HG02884 (cell line): Measurements from ENCODE around the gene GTF2IRD1.
"Not testable (repeated sequence)": the region's sequence is repeated elsewhere in the genome, so short reads cannot be mapped to it uniquely, and the experiment has no call there.

Experiments
- ATAC-seq: cut with Tn5 transposase; IDR thresholded peaks from one replicate; pipeline ENCODE4 v1.9.1; 2021; ENCODE audit warnings: mild to moderate bottlenecking, moderate library complexity; ENCODE audit not compliant: unreplicated experiment

GTF2IRD1 gene, protein sequence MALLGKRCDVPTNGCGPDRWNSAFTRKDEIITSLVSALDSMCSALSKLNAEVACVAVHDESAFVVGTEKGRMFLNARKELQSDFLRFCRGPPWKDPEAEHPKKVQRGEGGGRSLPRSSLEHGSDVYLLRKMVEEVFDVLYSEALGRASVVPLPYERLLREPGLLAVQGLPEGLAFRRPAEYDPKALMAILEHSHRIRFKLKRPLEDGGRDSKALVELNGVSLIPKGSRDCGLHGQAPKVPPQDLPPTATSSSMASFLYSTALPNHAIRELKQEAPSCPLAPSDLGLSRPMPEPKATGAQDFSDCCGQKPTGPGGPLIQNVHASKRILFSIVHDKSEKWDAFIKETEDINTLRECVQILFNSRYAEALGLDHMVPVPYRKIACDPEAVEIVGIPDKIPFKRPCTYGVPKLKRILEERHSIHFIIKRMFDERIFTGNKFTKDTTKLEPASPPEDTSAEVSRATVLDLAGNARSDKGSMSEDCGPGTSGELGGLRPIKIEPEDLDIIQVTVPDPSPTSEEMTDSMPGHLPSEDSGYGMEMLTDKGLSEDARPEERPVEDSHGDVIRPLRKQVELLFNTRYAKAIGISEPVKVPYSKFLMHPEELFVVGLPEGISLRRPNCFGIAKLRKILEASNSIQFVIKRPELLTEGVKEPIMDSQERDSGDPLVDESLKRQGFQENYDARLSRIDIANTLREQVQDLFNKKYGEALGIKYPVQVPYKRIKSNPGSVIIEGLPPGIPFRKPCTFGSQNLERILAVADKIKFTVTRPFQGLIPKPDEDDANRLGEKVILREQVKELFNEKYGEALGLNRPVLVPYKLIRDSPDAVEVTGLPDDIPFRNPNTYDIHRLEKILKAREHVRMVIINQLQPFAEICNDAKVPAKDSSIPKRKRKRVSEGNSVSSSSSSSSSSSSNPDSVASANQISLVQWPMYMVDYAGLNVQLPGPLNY

DNA sequence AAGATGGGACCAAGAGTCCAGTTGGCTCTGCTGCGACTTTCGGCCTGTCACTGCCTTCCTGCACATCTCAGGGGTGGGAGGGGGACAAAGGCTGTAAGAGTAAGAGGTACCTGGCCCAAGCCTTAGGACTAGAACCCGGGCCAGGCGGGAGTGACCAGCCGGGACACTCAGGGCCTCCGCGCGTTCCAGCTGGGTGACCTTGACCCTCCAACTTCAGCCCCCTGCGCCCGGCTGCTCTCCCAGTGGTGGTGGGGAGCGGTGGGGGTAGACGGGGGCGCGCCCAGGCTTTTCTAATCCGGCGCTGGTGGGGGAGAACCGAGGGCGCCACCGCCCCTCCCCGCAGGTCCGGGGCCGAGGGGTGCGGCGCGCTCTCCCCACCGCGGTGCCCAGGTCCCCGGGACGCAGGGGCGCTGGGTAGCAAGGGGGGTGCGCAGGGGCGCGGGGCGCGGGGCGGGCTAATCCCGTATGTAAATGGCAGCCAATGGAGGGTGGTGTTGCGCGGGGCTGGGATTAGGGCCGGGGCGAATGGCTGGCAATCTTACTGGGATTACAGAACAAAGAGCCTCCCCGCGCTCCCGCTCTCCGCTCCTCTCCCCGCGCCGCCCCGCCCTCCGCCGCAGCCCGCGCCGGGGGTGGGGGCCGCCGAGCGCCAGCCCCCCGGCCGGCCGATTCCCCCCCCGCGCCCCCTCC is at the start of gene GTF2IRD1:
Gene GTF2IRD1, plus strand, starts transcription at position 585 of the 690 bp plus-strand sequence. CDS start 54,175 bp downstream, outside the sequence.
- no peak for ATAC-seq

DNA sequence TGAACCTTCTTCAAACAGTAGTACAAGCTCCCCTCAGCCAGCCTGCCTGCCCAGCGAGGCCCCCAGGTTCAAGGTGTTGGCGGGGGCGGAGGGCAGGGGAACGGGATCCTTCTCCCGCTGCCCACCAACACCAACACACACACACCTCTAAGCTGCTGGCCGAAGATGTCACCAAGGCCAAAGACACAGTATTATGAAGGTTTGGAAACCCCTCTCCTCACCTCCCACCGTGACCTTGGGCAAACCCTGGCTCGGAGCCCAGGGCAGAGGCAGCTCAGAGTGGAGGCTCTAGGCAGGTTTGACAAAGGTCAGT is 49.4 kb upstream of the GTF2IRD1 start:
- ATAC-seq = no peak

DNA sequence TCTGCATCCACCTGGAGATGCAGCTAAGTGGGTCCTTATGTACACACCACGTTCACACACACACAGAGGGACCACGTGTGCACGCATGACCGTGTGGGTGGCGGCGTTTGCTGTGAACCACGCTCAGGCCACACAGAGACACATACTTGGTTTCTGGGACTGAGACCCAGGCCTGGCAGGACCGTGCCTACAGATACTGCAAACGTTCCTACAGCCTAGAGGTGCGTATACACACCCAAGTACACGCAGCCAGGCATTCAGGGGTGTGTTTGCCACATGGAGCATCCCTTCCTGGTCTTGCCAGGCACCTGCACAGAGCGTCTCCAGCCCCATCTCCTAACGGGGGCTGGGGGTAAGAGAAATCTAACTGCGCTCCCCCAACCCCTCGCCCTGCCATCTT is 49.0 kb upstream of the GTF2IRD1 start:
- no peak for ATAC-seq

DNA sequence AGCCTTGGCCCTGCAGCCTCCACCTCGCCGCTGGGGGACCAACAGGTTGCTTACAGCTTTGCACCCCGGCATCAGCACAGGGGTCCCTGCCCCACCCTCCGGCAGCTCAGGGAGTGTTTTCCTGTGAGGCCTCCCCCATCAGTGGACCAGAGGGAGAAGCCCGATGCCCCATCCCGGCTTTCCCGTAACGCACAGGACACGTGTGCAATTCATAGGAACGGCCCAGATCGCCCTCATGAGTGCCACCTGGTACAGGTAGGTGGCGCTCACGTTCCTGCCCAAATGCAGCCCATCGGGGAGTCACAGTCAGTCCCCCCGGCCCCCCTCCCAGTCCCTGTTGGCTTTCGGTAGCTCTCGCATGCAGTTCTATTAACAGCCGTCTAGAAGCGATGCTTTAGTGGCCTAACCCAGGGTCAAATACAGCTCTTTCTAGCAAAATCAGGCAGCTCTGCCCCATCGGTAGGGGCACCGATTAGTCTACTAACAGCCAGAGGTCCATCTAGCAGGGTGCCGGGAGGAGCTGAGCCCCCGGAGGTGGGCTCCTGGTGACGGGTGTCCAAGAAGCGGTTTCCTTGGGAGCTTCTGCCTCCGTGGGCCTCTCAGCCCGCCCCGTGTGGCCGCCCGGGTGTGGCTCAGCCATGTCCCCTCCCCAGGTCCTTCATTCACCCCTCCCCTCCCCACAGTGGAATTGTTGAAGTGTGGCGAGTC is 48.4 kb upstream of the GTF2IRD1 start:
- no peak for ATAC-seq

DNA sequence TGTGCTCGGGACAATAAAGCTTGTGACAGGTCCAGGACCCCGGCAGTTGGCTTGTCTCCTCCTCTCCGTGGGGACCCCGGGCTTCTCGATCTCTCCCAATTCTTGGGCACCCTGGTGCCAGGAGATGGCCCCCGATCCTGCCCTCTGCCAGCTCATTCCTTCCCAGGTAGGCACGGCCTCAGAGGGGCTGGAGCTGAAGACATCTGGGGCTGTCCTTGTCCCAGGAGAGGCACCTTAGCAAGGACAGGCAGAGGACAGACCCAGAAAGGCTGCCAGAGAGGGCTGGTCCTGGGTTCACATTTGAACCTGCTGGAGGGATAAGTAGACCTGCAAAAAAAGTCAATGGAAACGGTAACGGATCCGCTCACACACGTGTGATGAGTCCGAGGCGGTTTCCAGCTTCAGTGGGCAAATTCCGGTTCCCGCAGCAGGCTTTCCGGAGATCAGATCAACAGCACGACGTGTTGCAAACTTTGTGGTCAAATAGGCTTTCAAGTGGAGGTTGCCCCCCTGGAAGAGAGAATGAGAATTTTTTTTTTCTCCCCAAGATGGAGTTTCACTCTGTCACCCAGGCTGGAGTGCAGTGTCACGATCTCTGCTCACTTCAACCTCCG is 47.7 kb upstream of the GTF2IRD1 start:
- ATAC-seq = no peak

DNA sequence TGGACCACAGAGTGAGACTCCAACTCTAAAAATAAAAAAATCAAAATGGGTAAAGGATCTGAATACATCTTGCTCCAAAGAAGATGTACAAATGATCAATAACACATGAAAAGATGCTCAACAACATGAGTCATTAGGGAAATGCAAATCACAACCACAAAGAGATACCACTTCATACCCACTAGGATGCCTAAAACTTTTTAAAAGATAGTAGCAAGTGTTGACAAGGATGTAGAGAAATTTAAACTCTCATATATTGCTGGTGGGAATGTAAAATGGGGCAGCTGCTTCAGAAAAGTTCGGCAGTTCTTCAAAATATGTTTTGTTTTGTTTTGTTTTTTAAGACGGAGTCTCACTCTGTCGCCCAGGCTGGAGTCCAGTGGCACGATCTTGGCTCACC is 45.7 kb upstream of the GTF2IRD1 start:
- ATAC-seq = no peak

DNA sequence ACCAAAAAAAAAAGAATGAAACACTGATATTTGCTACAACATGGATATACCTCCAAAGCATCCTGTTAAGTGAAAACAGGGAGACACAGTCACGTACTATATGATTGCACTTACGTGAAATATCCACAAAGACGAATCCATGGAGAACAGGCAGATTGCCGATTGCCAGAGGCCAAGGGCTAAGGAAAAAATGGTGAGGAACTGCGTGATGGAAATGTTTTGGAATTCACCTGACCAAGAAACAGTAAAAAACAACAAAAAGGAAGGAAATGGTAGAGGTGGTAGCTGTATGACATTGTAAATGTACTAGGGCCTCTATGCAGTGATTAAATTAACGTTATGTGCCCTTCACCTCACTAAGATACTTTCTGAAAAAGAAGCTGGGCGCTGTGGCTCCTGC is 44.1 kb upstream of the GTF2IRD1 start:
- ATAC-seq = no peak

DNA sequence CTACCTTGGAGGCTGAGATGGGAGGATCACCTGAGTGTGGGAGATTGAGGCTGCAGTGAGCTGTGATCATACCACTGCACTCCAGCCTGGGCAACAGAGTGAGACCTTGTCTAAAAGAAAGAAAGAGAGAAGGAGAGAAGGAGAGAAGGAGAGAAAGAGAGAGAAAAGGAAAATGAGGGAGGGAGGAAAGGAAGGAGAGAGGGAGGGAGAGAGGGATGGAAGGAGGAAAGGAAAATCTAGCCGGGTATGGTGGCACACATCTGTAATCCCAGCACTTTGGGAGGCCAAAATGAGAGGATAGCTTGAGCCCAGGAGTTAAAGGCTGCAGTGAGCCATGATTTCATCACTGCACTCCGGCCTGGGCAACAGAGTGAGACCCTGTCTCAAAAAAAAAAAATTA is 42.9 kb upstream of the GTF2IRD1 start:
- ATAC-seq = no peak

DNA sequence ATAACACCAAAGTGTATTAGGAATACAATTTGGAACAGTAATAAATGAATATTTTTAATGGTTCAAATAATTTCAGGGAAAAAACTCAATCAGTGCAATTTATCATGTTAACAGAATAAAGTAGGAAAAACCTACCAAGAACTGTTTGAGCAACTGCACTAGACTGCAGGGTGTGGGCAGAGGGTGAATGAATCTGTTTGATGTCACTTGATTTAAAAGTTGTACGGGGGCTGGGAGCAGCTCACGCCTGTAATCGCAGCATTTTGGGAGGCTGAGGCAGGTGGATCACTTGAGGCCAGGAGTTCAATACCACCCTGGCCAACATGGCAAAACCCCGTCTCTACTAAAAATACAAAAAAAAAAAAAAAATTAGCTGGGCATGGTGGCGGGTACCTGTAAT is 42.1 kb upstream of the GTF2IRD1 start:
- ATAC-seq = not testable (repeated sequence)

DNA sequence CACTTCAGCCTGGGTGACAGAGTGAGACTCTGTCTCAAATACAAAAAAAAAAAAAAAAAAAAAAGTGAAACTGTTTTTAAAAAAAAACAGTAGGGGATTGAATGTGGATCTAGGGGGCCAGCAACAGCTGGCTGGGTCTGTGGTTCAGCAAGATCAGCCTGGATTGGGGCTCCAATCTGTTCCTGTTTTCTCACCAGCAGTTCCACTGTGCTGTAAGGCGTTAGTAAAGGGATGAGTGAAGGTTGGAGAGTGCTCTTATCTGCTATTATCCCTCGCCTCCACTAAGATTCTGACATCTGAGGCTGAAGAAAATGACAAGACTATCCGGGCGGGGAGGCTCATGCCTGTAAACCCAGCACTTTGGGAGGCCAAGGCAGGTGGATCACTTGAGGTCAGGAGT is 41.6 kb upstream of the GTF2IRD1 start:
- ATAC-seq = no peak

DNA sequence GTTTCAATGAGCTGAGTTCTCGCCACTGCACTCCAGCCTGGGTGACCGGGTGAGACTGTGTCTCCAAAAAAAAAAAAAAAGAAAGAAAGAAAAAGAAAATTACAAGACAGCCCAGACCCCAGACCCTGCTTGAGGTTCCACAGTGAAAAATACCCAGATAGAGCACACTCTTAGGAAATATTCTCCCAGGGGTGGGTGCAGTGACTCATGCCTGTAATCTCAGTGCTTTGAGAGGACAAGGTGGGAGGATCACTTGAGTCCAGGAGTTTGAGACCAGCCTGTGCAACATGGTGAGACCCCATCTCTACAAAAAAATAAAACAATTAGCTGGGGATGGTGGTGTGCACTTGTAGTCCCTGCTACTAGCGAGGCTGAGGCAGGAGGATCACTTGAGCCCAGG is 41.1 kb upstream of the GTF2IRD1 start:
- no peak for ATAC-seq

DNA sequence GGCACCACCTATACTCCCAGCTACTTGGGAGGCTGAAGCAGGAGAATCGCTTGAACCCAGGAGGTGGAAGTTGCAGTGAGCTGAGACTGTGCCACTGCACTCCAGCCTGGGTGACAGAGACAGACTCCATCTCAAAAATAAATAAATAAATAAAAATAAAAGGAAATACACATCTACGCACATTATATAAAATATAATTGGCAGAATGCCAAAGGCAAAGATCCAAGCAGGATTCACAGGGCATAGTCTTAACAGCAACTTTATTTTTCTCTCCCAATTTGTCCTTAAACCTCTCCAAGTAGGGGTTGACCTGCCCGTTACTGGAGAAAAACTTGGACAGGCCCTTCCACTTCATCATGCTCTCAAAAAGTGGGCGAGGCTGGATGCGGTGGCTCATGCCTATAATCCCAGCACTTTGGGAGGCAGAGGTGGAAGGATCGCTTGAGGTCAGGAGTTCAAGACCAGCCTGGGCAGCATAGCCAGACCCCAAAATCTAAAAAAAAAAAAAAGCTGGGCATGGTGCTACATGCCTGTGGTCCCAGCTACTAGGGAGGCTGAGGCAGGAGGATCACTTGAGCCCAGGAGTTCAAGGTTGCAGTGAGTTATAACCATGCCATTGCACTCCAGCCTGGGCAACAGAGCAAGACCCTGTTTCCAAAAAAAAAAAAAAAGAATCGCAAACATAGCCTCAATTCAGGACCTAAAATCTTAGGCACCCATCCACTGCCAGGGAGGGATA is 38.9 kb upstream of the GTF2IRD1 start:
- ATAC-seq = not testable (repeated sequence)

DNA sequence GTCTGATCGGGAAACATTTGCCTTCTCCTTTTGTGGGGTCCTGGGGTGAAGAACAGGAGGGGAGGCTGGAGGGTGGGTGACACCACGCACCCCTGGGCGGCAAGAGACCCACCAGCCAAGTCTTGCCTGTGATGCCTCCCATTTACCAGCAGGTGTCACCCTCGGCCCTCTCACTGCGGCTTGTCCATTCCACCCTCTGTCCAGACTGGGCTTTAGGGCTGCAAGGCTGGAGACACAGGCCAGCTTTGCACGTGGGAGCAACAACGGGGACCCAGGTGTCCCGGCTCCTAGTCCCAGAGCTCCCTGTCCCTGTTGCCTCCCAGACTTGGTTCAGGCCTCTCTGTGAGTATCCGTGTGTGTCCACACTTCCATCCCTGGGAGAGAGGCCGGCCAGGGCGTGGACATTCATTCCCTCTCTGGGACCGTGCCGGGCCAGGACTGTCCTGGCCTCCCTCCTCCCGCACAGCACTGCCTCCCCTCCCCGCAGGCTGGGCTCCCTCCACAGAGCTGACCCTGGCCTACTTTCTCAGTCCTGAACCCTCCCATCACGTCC is 36.2 kb upstream of the GTF2IRD1 start:
- ATAC-seq = no peak

DNA sequence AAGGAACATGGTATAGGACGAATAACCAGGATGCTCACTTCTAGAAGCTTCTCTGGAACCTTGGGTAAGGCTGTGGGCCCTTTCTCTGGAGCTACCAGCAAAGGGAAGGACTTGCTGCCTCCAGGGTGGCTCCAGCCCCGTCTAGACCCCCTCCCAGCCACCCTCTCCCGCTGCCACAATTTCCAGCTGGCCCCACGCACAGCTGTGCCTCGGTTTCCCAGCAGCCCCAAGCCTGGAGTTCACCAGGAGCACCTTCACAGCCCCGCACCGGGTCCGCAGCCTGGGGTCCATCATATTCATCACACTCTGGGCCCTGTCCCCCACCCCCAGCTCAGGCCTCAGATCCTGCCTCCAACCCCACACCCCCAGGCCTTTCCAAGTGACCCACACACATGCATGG is 35.6 kb upstream of the GTF2IRD1 start:
- no peak for ATAC-seq

DNA sequence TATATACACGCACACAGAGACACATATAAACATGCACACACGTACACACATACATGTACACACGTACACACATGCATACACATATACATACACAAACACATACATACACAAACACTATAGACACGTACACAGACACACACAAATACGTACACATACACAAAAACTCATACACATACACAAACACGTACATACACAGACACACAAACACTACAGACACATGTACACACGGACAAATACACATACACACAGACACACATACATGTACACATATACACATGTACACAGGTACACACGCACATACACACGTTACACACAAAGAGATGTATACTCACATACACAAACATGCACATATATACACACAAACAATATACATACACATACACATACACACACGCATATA is 35.2 kb upstream of the GTF2IRD1 start:
- ATAC-seq = no peak

DNA sequence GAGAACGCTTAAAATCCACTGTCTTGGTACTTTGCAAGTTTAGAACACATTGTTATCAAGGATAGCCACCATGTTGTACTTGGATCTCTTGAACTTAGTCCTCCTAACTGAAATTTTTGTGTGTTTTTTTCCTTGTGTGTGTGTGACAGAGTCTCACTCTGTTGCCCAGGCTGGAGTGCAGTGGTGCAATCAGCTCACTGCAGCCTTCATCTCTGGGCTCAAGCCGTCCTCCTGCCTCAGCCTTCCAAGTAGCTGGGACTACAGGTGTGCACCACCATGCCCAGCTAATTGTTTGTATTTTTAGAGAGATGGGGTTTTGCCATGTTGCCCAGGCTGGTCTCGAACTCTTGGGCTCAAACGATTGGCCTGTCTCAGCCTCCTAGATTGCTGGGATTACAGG is 34.5 kb upstream of the GTF2IRD1 start:
- not testable (repeated sequence) for ATAC-seq

DNA sequence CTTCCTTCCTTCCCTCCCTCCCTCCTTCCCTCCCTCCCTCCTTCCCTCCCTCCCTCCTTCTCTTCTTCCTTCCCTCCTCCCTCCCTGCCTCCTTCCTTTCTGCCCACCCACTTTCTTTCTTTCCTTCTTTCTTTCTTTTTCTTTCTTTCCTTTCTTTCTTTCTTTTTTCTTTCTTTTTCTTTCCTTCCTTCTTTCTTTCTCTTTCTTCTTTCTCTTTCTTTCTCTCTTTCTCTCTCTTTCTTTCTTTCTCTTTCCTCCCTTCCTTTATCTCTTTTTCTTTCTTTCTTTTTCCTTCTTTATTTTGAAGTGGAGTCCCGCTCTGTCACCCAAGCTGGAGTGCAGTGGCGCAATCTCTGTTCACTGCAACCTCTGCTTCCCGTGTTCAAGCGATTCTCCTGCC is 33.7 kb upstream of the GTF2IRD1 start:
- ATAC-seq = no peak

DNA sequence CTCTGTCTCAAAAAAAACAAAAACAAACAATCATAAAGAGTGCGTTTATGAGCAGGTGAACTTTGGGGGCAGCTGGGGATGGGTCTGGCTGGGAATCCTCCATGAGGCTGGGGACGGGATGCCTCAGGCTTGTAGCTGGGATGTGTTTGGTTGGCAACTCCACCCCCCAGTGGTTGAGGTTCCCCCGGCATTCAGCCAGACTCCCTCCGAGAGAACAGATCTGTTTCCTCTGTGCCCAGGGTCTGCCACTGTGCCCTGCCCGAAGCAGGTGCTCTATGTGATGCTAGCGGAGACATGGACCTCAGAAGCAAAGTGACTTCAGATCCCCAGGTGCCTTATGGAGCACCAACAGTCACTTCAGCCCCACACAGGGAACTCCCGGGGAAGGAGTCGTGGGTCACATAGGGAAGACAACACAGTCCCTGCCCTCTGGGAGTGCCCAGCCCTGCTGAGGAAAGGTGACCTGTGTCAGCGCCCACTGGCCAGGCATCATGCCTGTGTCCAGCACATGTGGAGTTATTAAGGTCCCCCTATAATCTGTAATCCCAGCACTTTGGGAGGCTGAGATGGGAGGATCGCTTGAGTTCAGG is 29.3 kb upstream of the GTF2IRD1 start:
- ATAC-seq = no peak

DNA sequence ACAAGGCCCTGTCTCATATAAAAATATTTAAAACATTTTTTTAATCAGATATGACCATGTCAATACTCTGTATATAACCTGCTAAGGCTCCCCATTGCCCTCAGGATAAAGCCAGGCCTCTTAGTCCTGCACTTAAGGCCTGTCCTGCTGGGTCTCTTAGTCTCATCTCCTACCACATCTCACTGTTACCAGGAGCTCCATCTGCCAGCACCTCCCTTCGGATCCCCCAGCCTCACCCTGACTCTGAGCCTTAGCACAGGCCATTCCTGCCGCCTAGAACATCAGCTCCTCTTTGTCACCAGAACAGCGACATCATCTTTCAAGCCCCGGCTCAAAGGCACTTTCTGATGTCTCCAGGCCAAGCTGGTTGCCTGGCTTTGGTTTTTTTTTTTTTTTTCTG is 25.7 kb upstream of the GTF2IRD1 start:
- ATAC-seq = no peak
